NCI-H1417 (cell line): ENCODE data around the gene MMP14.
A peak's percentile ranks its signal among the peaks of the same experiment; 100 is the strongest.
"Not testable (repeated sequence)": the region's sequence is repeated elsewhere in the genome, so short reads cannot be mapped to it uniquely, and the experiment has no call there.

Experiments
- DNase-seq, 3 experiments: peaks; one replicate each; lab custom pipeline; 2025; lab: John Stamatoyannopoulos, UW

Gene MMP14

GRCh38 chr14:22860377-22860776, 24.0 kb downstream of the MMP14 start:
- not testable (repeated sequence) for DNase-seq

GRCh38 chr14:22861651-22862050, 25.3 kb downstream of the MMP14 start:
- no peak for DNase-seq

GRCh38 chr14:22864979-22865378, 28.6 kb downstream of the MMP14 start:
- DNase-seq, result no peak

- no peak for DNase-seq
Observed at GRCh38 chr14:22865424-22866405, 29.3 kb downstream of the MMP14 start.

GRCh38 chr14:22866874-22867273, 30.5 kb downstream of the MMP14 start:
- no peak for DNase-seq

GRCh38 chr14:22870811-22871223, 34.4 kb downstream of the MMP14 start:
- no peak for DNase-seq

GRCh38 chr14:22871224-22872032, 35.0 kb downstream of the MMP14 start, which contains the start of gene LRP10:
TSS of gene LRP10 (plus strand) at chr14:22871740. CDS start at chr14:22872304, 564 bp downstream.
- DNase-seq, result peak; percentile 65 to 92 (median 87)

GRCh38 chr14:22872033-22872832, 35.8 kb downstream of the MMP14 start:
- peak; percentile 68 to 89 (median 81) for DNase-seq

- DNase-seq, result no peak
Observed at GRCh38 chr14:22872833-22873520, 36.6 kb downstream of the MMP14 start.

- no peak for DNase-seq
Observed at GRCh38 chr14:22875003-22875747, 38.8 kb downstream of the MMP14 start.

GRCh38 chr14:22875748-22876319, 39.4 kb downstream of the MMP14 start:
- DNase-seq, result no peak

- DNase-seq, result no peak
Observed at GRCh38 chr14:22877000-22877501, 40.7 kb downstream of the MMP14 start.

- DNase-seq, result no peak
Observed at GRCh38 chr14:22878271-22879246, 42.2 kb downstream of the MMP14 start.

GRCh38 chr14:22882064-22882463, 45.7 kb downstream of the MMP14 start:
- DNase-seq, result no peak

GRCh38 chr14:22882529-22883172, 46.3 kb downstream of the MMP14 start:
- DNase-seq, result peak; percentile 65 to 93 (median 78)

GRCh38 chr14:22883173-22883976, 47.0 kb downstream of the MMP14 start, which contains the start of gene REM2:
TSS of gene REM2 (plus strand) at chr14:22883222. CDS start at chr14:22883288, 66 bp downstream.
- DNase-seq, result peak; percentile 29 to 74 (median 58)
